Stimulated activated effector memory CD8-positive, alpha-beta T cell treated with anti-CD3 and anti-CD28 coated beads, Interleukin-12 subunit alpha, Interleukin-12 subunit beta, amount 100 ng/mL, for 72 hours (primary cell): ENCODE results near the gene DNAH10.
A peak's percentile ranks its signal among the peaks of the same experiment; 100 is the strongest.

Experiments
- ATAC-seq: fragments of 150-1000 bp; cut with Tn5 transposase; 2 replicates; pipeline ENCODE4 v1.10.0; 2021
- DNase-seq, 2 donors: peaks; one replicate each; pipeline ENCODE4 v3.0.0; 2021 to 2022; ENCODE audit warnings: low spot score in 2 of 2
- H3K27ac Mint-ChIP-seq: one replicate; pipeline ENCODE4 v1.8.0; 2022; ENCODE audit warnings: mild to moderate bottlenecking, mixed read lengths
- H3K36me3 Mint-ChIP-seq: one replicate; pipeline ENCODE4 v1.8.0; 2022; ENCODE audit warnings: mild to moderate bottlenecking, mixed read lengths
- H3K4me1 Mint-ChIP-seq: one replicate; pipeline ENCODE4 v1.8.0; 2022; ENCODE audit warnings: mixed read lengths
- H3K4me3 Mint-ChIP-seq: one replicate; pipeline ENCODE4 v1.8.0; 2022; ENCODE audit warnings: mild to moderate bottlenecking, mixed read lengths
- H3K9me3 Mint-ChIP-seq: one replicate; pipeline ENCODE4 v1.8.0; 2022; ENCODE audit warnings: mixed read lengths

DNAH10 gene

DNA sequence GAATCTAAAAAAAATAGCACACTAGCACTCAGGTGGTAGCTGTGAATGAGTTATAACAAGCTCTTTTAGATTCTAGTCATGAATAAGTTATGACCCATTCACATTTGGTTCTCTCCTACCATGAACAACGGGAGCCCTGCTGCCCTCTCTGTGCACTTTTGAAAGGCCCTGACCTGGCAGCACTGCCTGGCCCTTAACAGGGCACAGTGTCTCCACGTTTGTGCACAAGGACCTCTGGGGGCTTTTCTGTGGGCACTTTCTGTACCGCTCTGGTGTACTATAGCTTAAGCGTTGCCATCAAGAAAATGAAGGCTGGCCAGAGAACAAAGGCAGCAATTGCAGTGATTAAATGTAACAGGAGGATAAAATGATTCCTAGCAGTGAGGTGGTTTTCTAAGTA lies 189.4 kb downstream of the DNAH10 start:
- DNase-seq = no peak
- Mint-ChIP-seq H3K27ac (no peak overlapping the region), H3K4me1 (peaks cover 6% of the 10 kb centered on the region), H3K9me3 (no peaks in the 10 kb centered on the region), H3K4me3 (no peak overlapping the region), H3K36me3 (no peaks in the 10 kb centered on the region)
- no peak for ATAC-seq

DNA sequence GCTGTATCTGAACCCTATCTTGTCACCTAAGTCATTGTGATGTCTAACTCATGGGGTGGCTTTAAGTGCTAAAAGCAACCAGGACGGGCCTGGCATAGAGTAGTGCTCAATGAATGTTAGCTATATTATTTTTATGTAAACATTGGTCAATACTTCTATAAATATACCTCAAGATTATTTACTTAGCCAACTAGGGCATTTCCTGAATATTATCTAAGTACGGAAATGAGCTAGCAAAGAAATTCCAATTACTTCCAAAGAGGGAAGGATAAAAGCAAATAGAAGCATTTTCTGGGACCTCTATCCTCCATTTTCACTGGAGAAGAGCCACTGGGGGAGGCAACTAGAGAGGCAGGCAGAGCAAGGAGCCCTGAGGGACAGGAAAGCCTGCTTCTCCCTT lies 189.9 kb downstream of the DNAH10 start:
- H3K4me1 Mint-ChIP-seq = peaks cover 6% of the 10 kb centered on the region
- no peak overlapping the region for H3K4me3 Mint-ChIP-seq
- ATAC-seq (no peak), DNase-seq (no peak)
- H3K36me3 Mint-ChIP-seq = no peaks in the 10 kb centered on the region
- H3K9me3 Mint-ChIP-seq = no peaks in the 10 kb centered on the region
- H3K27ac Mint-ChIP-seq = no peak overlapping the region

DNA sequence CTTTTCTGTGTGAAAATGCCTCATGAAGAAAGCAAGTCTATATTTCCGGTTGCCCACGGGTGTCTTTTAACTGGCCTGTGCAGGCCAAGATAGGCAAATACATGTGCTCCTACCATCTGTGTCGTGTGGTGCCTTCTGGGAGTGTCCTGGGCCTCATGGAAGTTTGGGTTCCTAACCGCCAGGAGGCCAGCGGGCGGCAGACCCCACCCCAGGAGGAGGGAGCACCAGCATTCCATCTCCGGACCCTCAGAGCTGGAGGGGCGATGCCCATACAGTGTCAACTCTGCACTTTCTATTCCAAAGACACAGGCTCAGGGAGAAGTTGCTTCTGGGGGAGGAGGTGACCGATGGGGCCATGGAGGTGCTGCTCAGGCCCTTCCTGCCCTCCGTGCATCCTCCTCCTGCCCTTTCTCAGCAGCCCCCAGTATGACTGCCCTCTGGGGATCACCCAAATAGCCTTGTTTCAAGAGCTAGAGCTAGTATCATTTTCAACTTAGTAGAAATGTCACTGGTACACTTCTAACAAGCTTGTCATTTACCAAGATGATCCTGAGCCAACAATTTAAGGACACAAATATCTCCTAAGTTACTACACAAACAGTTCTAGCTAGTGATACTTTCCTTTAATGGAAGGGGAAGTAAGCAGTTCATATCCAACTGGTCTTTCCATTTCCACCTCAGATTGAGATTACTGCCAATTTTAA lies 192.7 kb downstream of the DNAH10 start:
- ATAC-seq (no peak), DNase-seq (peak in 1 of 2 donors; percentile 35)
- no peaks in the 10 kb centered on the region for H3K4me1 Mint-ChIP-seq
- H3K4me3 Mint-ChIP-seq = no peak overlapping the region
- H3K36me3 Mint-ChIP-seq = peaks cover 6% of the 10 kb centered on the region
- no peaks in the 10 kb centered on the region for H3K9me3 Mint-ChIP-seq
- no peak overlapping the region for H3K27ac Mint-ChIP-seq

- H3K36me3 Mint-ChIP-seq = peaks cover 6% of the 10 kb centered on the region
- peak in 1 of 2 donors; percentile 37 for DNase-seq
Observed at GRCh38 chr12:123956249-123956648, 194.1 kb downstream of the DNAH10 start.

DNA sequence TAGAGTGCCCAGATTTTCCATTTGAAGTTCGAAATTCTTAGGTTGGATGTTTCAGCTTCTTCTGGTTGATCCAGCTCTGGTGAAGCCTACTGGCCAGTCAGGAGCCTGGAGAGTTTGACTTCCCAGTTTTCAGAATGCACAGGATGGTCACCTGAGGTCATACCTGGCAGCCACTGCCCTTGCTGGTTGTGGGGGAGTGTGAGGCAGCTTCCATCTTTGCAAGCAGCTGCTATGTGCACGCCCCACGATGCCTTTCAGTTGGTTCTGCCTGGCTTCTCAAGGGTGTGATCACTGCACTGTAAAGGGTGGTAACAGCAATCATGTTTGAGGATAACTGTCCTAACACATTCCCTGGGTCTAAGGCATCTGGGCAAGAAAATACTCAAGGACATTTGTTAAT lies 195.1 kb downstream of the DNAH10 start:
- peak in 1 of 2 donors; percentile 37 for DNase-seq
- Mint-ChIP-seq H3K36me3 (peaks cover 6% of the 10 kb centered on the region), H3K9me3 (no peaks in the 10 kb centered on the region), H3K27ac (no peak overlapping the region), H3K4me1 (no peaks in the 10 kb centered on the region), H3K4me3 (no peak overlapping the region)
- no peak for ATAC-seq

More at GRCh38 chr12:123956249-123956648, 194.1 kb downstream of the DNAH10 start:
- Mint-ChIP-seq H3K4me1 (no peaks in the 10 kb centered on the region), H3K4me3 (no peak overlapping the region), H3K9me3 (no peaks in the 10 kb centered on the region), H3K27ac (no peak overlapping the region)
- ATAC-seq = no peak

GRCh38 chr12:123958462-123958861 lies 196.4 kb downstream of the DNAH10 start:
- peak in 1 of 2 donors; percentile 25 for DNase-seq
- Mint-ChIP-seq H3K36me3 (peaks cover 6% of the 10 kb centered on the region), H3K9me3 (no peaks in the 10 kb centered on the region), H3K4me1 (peaks cover 10% of the 10 kb centered on the region), H3K4me3 (no peak overlapping the region), H3K27ac (no peak overlapping the region)
- no peak for ATAC-seq

DNA sequence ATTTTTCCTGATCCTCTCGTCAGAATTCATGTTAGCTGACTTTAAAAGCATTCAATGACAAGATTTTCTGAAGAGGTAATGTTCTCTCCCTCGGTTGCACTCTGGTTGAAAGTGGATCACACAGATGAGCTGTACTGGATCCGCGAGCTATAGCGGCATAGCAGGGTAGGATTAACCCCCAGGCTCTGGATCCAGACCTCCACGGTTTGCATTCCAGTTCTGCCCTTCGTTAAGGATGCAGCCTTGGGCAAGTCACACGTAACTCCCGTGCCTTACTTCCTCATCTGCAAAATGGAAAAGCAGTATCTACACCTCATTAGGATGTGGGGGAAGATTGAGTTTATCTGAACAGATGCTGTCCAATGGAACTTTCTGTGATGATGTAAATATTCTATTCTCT lies 196.8 kb downstream of the DNAH10 start:
- no peak for ATAC-seq

DNA sequence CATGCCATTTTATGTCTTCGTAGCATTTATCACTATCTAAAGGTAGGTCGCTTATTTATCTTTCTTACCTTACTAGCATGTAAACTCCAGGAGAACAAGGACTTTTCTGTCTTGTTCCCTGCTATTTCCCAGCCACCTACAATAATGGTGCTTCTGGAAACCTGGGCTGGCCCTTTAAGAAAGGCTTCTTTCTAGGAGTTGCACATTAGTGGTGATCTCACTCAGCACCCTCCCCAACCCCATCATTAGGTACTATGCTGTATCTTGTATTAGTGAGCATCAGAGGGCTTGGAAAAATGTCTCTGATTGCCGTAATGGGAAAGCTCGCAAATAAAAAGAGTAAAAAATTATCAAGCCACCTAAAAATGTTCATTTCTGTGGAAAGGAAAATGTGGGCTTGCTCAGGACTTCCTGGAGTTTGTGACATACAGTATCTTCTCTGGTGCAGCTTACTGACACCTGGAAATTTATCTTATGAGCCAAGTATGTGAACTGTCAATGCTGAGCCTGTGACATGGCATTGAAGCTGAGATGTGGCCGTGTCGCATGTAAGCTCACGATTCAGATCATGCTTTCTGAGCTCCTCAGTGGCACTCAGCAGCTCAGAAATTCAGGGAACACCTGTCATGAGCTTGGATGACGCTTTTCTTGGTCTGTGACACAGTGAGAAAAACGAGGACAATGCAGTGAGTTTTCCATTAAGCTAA lies 198.1 kb downstream of the DNAH10 start:
- ATAC-seq (no peak), DNase-seq (no peak)
- Mint-ChIP-seq H3K36me3 (peaks cover 6% of the 10 kb centered on the region), H3K9me3 (no peaks in the 10 kb centered on the region), H3K4me1 (peaks cover 10% of the 10 kb centered on the region), H3K27ac (no peak overlapping the region), H3K4me3 (no peak overlapping the region)

More for the DNA sequence above, 196.8 kb downstream of the DNAH10 start:
- Mint-ChIP-seq H3K36me3 (peaks cover 6% of the 10 kb centered on the region), H3K27ac (no peak overlapping the region), H3K4me1 (peaks cover 10% of the 10 kb centered on the region), H3K4me3 (no peak overlapping the region), H3K9me3 (no peaks in the 10 kb centered on the region)
- DNase-seq = peak in 1 of 2 donors; percentile 37

DNA sequence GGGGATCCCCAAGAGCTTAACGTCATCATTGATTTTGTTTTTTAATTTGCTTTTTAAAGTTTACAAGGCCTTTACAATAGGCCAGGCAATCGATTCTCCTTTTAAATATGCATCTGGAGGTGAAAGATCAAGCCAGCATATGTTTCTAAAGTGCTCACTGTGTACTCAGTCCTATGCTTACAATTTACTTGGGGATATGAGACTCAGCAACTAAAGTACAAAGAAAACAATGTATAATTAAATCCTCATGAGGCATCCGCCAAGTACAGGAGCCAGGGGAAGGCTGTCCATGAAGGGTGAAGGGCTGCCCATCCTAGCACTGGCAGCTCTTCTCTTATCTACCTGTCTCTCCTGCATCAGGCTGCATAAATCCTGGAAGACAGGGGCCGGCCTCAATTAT lies 198.8 kb downstream of the DNAH10 start:
- no peaks in the 10 kb centered on the region for H3K9me3 Mint-ChIP-seq
- H3K27ac Mint-ChIP-seq = no peak overlapping the region
- peaks cover 6% of the 10 kb centered on the region for H3K36me3 Mint-ChIP-seq
- DNase-seq (no peak), ATAC-seq (no peak)
- peaks cover 10% of the 10 kb centered on the region for H3K4me1 Mint-ChIP-seq
- no peak overlapping the region for H3K4me3 Mint-ChIP-seq

- H3K4me1 Mint-ChIP-seq = peaks cover 10% of the 10 kb centered on the region
- DNase-seq (peak in 1 of 2 donors; percentile 28), ATAC-seq (no peak)
- no peaks in the 10 kb centered on the region for H3K9me3 Mint-ChIP-seq
- H3K4me3 Mint-ChIP-seq = no peak overlapping the region
- peaks cover 6% of the 10 kb centered on the region for H3K36me3 Mint-ChIP-seq
- H3K27ac Mint-ChIP-seq = no peak overlapping the region
Observed at GRCh38 chr12:123961585-123962345, 199.7 kb downstream of the DNAH10 start.

- H3K27ac Mint-ChIP-seq = no peak overlapping the region
- H3K4me1 Mint-ChIP-seq = peaks cover 10% of the 10 kb centered on the region
- ATAC-seq (no peak), DNase-seq (no peak)
- H3K36me3 Mint-ChIP-seq = peaks cover 6% of the 10 kb centered on the region
- H3K4me3 Mint-ChIP-seq = no peak overlapping the region
- no peaks in the 10 kb centered on the region for H3K9me3 Mint-ChIP-seq
Observed at GRCh38 chr12:123962513-123962912, 200.4 kb downstream of the DNAH10 start.

GRCh38 chr12:123963821-123964220 lies 201.7 kb downstream of the DNAH10 start:
- no peak overlapping the region for H3K27ac Mint-ChIP-seq

GRCh38 chr12:123965382-123965781 lies 203.3 kb downstream of the DNAH10 start:
- ATAC-seq (no peak), DNase-seq (no peak)
- Mint-ChIP-seq H3K36me3 (peaks cover 6% of the 10 kb centered on the region), H3K4me1 (peaks cover 29% of the 10 kb centered on the region), H3K9me3 (no peaks in the 10 kb centered on the region), H3K4me3 (no peak overlapping the region), H3K27ac (no peak overlapping the region)

More at GRCh38 chr12:123963821-123964220, 201.7 kb downstream of the DNAH10 start:
- no peak for ATAC-seq
- H3K36me3 Mint-ChIP-seq = no peaks in the 10 kb centered on the region
- H3K4me1 Mint-ChIP-seq = peaks cover 14% of the 10 kb centered on the region
- H3K4me3 Mint-ChIP-seq = no peak overlapping the region
- DNase-seq = no peak
- no peaks in the 10 kb centered on the region for H3K9me3 Mint-ChIP-seq

DNA sequence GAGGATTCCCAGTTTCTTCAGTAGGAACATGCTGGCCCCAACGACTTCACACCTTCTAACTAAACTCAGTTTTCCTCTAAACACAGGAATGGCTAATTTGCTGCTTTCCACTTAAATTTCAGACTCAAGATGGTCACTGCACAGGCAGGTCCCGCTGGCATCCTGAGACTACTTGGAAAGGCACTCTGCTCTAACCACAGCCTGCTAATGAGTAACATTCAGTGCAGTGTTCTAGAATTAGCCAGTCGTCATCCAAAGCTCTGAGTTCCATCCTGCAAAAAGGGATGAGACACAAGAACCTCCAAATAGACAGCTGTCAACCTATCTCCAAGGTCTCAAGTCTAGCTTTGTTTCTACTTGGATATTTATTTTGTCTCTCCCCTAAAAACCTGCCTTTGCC lies 204.5 kb downstream of the DNAH10 start:
- peaks cover 8% of the 10 kb centered on the region for H3K36me3 Mint-ChIP-seq
- no peak overlapping the region for H3K4me3 Mint-ChIP-seq
- DNase-seq (no peak), ATAC-seq (no peak)
- H3K9me3 Mint-ChIP-seq = no peaks in the 10 kb centered on the region
- H3K4me1 Mint-ChIP-seq = peaks cover 33% of the 10 kb centered on the region
- no peak overlapping the region for H3K27ac Mint-ChIP-seq

- peaks cover 12% of the 10 kb centered on the region for H3K36me3 Mint-ChIP-seq
- ATAC-seq (no peak), DNase-seq (no peak)
- no peak overlapping the region for H3K27ac Mint-ChIP-seq
- H3K4me3 Mint-ChIP-seq = no peak overlapping the region
- H3K4me1 Mint-ChIP-seq = peaks cover 33% of the 10 kb centered on the region
- no peaks in the 10 kb centered on the region for H3K9me3 Mint-ChIP-seq
Observed at GRCh38 chr12:123967121-123967586, 205.1 kb downstream of the DNAH10 start.
